Calu3 (cell line): ENCODE results near the gene PIGK. TPM values are rescaled to one million over a fixed set of nuclear protein-coding genes. Genes with fewer than 3 reads are reported as not detected.
A peak's percentile ranks its signal among the peaks of the same experiment; 100 is the strongest.

Source experiments
- BruUV-seq: library from RNA; stranded (reverse); fragments of 400-500 nt; replicated peaks from 2 replicates; lab custom pipeline; 2021; lab: Mats Ljungman, UMichigan
- CTCF ChIA-PET: fragments of 300-600 bp; sonication (Branson Sonifier 250); formaldehyde crosslinking; loops from one replicate; lab custom pipeline; 2022; ENCODE audit warnings: antibody characterized with exemption; lab: Charles Lee
- DNase-seq: peaks from one replicate; pipeline ENCODE4 v3.0.0; 2022
- H3K27ac Mint-ChIP-seq: one replicate; pipeline ENCODE4 v1.8.0; 2022; ENCODE audit warnings: mixed read lengths; ENCODE audit not compliant: unreplicated experiment
- H3K27me3 Mint-ChIP-seq: one replicate; pipeline ENCODE4 v1.8.0; 2022; ENCODE audit warnings: mixed read lengths; ENCODE audit not compliant: unreplicated experiment
- H3K36me3 Mint-ChIP-seq: one replicate; pipeline ENCODE4 v1.8.0; 2022; ENCODE audit warnings: mild to moderate bottlenecking, moderate library complexity, mixed read lengths; ENCODE audit not compliant: insufficient read depth, unreplicated experiment
- H3K4me1 Mint-ChIP-seq: one replicate; pipeline ENCODE4 v1.8.0; 2022; ENCODE audit warnings: mild to moderate bottlenecking, low read depth, mixed read lengths; ENCODE audit not compliant: unreplicated experiment
- H3K4me3 Mint-ChIP-seq: one replicate; pipeline ENCODE4 v1.8.0; 2022; ENCODE audit warnings: mild to moderate bottlenecking, low read depth, moderate library complexity, mixed read lengths; ENCODE audit not compliant: unreplicated experiment
- H3K9me3 Mint-ChIP-seq: one replicate; pipeline ENCODE4 v1.8.0; 2022; ENCODE audit warnings: low read depth, mixed read lengths; ENCODE audit not compliant: unreplicated experiment
- intact Hi-C: fragments of 100-400 bp; cut with micrococcal nuclease; formaldehyde crosslinking; loops from one replicate; pipeline ENCODE4 v1.10.0; 2022; ENCODE audit not compliant: unreplicated experiment
- total RNA-seq: library from RNA; stranded (reverse); gene quantifications from 2 replicates; pipeline ENCODE4 v1.2.3, GENCODE V29; 2022
- TF ChIP-seq, protein P1 (sequence below): fragments of 200-600 bp; IDR thresholded peaks from one replicate; pipeline ENCODE4 v1.8.0; 2022; ENCODE audit warnings: antibody characterized with exemption; ENCODE audit not compliant: unreplicated experiment

Gene PIGK
- total RNA-seq, 1 experiment from 2014 or later = 41.8 TPM

DNA sequence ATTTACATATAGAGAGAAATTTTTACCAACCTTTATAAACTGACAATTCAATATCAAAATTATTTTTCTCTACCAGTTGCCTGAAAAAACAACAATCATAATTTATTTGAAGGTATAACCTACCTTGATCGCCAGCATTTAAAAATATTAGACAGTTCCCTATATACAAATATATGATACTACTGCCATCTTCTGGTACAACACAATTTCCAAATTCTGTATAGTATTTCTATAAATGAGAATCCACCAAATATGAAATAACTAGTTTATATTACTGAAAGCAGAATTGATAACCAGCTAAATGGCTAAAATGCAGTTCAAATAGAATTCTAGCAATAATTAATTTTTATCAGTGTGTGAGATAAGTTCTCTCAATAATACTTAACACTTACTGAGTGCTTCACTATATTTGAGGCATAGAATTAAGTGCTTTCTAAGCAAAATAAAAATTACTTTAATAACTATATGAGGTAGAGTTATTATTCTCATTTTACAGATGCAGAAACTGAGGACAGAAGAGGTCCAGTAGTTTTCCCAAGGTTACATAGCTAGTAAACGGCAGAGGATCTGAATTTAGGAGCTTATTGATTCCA, 75.6 kb downstream of the PIGK start:
- BruUV-seq = no TSS peak
- no peak overlapping the region for H3K4me3 Mint-ChIP-seq

DNA sequence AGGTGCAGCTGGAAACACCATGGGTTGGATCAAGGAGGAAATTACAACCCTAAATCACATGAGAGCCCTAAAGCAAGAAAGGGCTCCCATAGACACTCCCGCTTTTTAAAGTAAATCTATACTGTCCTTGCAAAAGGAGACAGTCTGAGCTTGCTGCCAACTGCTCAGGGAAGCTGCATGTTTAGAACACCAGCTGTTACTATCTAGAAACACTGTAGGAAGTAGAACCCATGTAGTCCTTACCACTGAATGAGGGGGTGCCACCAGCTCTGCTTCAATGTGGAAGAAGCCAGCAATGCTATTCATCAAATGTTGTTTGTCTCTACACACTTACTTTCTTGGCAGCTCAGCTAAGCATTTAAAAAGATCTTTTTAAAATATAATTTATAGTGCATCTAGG, 79.8 kb downstream of the PIGK start:
- no peaks in the 10 kb centered on the region for H3K27me3 Mint-ChIP-seq
- no TSS peak for BruUV-seq
- H3K4me1 Mint-ChIP-seq = no peaks in the 10 kb centered on the region
- H3K36me3 Mint-ChIP-seq = no peaks in the 10 kb centered on the region
- intact Hi-C loops = loop anchor here (10.0 kb wide), 1 partner anchor 1105 kb away; no protein-coding TSS in a partner anchor
- TF ChIP-seq, protein P1, sequence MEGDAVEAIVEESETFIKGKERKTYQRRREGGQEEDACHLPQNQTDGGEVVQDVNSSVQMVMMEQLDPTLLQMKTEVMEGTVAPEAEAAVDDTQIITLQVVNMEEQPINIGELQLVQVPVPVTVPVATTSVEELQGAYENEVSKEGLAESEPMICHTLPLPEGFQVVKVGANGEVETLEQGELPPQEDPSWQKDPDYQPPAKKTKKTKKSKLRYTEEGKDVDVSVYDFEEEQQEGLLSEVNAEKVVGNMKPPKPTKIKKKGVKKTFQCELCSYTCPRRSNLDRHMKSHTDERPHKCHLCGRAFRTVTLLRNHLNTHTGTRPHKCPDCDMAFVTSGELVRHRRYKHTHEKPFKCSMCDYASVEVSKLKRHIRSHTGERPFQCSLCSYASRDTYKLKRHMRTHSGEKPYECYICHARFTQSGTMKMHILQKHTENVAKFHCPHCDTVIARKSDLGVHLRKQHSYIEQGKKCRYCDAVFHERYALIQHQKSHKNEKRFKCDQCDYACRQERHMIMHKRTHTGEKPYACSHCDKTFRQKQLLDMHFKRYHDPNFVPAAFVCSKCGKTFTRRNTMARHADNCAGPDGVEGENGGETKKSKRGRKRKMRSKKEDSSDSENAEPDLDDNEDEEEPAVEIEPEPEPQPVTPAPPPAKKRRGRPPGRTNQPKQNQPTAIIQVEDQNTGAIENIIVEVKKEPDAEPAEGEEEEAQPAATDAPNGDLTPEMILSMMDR = no peak
- H3K27ac Mint-ChIP-seq = no peak overlapping the region
- no peak overlapping the region for H3K4me3 Mint-ChIP-seq
- CTCF ChIA-PET = no interaction called here
- H3K9me3 Mint-ChIP-seq = no peaks in the 10 kb centered on the region
- DNase-seq = no peak

More for the DNA sequence above, 75.6 kb downstream of the PIGK start:
- CTCF ChIA-PET = interaction anchor here (0.6 to 1.2 kb wide), 2 partner anchors 989 to 1334 kb away, joined by 4 read pairs; no protein-coding TSS in a partner anchor
- DNase-seq = no peak
- H3K27ac Mint-ChIP-seq = no peak overlapping the region
- intact Hi-C loops = loop anchor here (1.0 to 5.0 kb wide), 4 partner anchors 241 to 1236 kb away; no protein-coding TSS in a partner anchor
- no peaks in the 10 kb centered on the region for H3K36me3 Mint-ChIP-seq
- TF ChIP-seq, protein P1 = peak; percentile 44
- no peaks in the 10 kb centered on the region for H3K9me3 Mint-ChIP-seq
- no peaks in the 10 kb centered on the region for H3K4me1 Mint-ChIP-seq
- H3K27me3 Mint-ChIP-seq = no peaks in the 10 kb centered on the region

DNA sequence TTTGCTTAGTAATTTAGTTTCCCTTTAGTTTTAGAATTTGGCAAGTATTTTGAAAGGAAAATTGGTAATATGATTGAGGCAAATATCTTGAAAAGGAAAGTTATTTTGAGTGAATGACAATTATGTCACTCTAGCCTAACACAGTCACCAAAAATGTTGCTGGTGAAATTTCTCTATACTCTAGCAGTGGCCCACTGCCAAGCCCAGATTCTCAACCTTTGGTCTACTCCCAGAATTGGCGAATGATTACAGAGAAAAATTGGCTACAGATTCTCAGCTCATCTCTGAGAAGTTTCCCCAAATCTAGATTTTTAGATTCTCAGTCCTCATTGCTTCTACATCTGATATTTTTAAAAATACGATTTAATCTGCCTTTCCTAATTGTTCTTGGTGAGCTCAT, 84.9 kb downstream of the PIGK start:
- Mint-ChIP-seq H3K9me3 (no peaks in the 10 kb centered on the region), H3K27me3 (no peaks in the 10 kb centered on the region), H3K4me1 (no peaks in the 10 kb centered on the region), H3K27ac (no peak overlapping the region), H3K36me3 (no peaks in the 10 kb centered on the region), H3K4me3 (no peak overlapping the region)
- intact Hi-C loops = loop anchor here (10.0 kb wide), 1 partner anchor 1100 kb away; no protein-coding TSS in a partner anchor
- no TSS peak for BruUV-seq
- TF ChIP-seq, protein P1 = no peak
- CTCF ChIA-PET = no interaction called here
- no peak for DNase-seq

DNA sequence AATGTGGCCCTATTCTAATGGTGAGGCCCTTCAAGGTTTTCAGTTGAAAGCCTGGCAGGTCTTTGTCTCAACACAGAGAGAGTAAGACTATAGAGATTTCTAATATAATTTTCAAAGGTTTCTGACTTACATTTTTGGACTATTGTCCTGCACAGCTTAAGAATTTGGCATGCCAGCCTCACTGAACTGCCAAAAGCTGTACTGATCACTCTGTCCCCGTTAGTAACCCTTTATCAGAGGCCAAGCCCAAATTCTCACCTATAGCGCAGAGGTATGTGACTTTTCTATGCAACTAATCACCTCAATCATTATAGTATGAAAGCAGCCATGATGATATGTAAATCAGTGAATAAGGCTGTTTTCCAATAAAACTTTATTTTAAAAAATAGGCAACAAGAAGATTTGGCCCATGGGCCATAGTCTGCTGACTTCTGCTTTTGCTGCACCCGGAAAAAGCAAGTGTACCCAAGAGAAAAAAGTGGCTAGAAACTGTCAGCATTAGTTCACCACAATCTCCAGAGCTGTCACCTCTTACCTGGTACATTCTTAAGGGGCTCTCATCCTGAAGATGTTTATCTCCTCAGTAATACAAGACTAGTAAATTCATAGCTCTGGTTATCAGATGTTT, 85.4 kb downstream of the PIGK start:
- no peaks in the 10 kb centered on the region for H3K9me3 Mint-ChIP-seq
- BruUV-seq = no TSS peak
- H3K27me3 Mint-ChIP-seq = no peaks in the 10 kb centered on the region
- no peaks in the 10 kb centered on the region for H3K4me1 Mint-ChIP-seq
- TF ChIP-seq, protein P1 = no peak
- DNase-seq = no peak
- CTCF ChIA-PET = no interaction called here
- H3K36me3 Mint-ChIP-seq = no peaks in the 10 kb centered on the region
- H3K27ac Mint-ChIP-seq = no peak overlapping the region
- intact Hi-C loops = loop anchor here (10.0 kb wide), 1 partner anchor 1099 kb away; no protein-coding TSS in a partner anchor
- no peak overlapping the region for H3K4me3 Mint-ChIP-seq
